Measurements from ENCODE around the gene CEP78.

GRCh38 chr9:78209127-78209526 lies 26.7 kb upstream of the CEP78 start:
- TF ChIP-seq POLR2A (IDR thresholded peaks at IDR 0.05; ENCODE audit: low read length): no peak
- TF ChIP-seq GATA1 (IDR thresholded peaks at IDR 0.05; ENCODE audit: low read depth, low read length): no peak

All from erythroblast (primary cell).